ENCODE measurements around the gene DNPEP. TPM values are rescaled to one million over a fixed set of nuclear protein-coding genes. Genes with fewer than 3 reads are reported as not detected.

DNPEP gene
- total and polyA plus RNA-seq, 2 donors (not counting 3 experiments of a cell fraction or from before 2014, with no cell fraction given): 40.4 to 77.5 TPM

- no peak overlapping the region for H3K27ac ChIP-seq (ENCODE audit: insufficient read depth, low read depth, low read length)
- BruUV-seq (replicated peaks): no TSS peak
- intact Hi-C loops (cut with micrococcal nuclease): loop anchor here (1.0 to 10.0 kb wide), 6 partner anchors 92 to 824 kb away; partner anchors contain the start of genes CNOT9, DNAJB2, GMPPA and STK11IP
Observed at GRCh38 chr2:219388907-219389156, 1.1 kb upstream of the DNPEP start.

More at GRCh38 chr2:219388907-219389156, 1.1 kb upstream of the DNPEP start:
- Histone ChIP-seq H3K27me3 (ENCODE audit: control insufficient read depth in 2 of 2, insufficient read depth in 2 of 2, low read length in 2 of 2) (peaks cover 2% of the 10 kb centered on the region in 2 experiments), H3K9me3 (replicated peaks; ENCODE audit: control insufficient read depth, insufficient read depth, low read length) (no peaks in the 10 kb centered on the region), H3K4me2 (ENCODE audit: insufficient read depth, low read length) (peak overlapping the region; percentile 87), H3K4me3 (replicated peaks in 1 of 3; ENCODE audit: insufficient read depth in 1 of 3, low read depth in 1 of 3, low read length in 3 of 3) (peak overlapping the region in 1 of 3 experiments; percentile 46), H4K20me1 (replicated peaks; ENCODE audit: control insufficient read depth, extremely low read depth, insufficient read depth, low read length) (no peaks in the 10 kb centered on the region), H3K4me1 (ENCODE audit: control insufficient read depth, extremely low read depth, insufficient read depth, low read length) (peaks cover 9% of the 10 kb centered on the region), H3K9me1 (replicated peaks; ENCODE audit: control insufficient read depth, extremely low read depth, insufficient read depth, low read length) (no peaks in the 10 kb centered on the region), H2AFZ (ENCODE audit: low read depth, low read length) (peak overlapping the region; percentile 94), H3K36me3 (ENCODE audit: control insufficient read depth in 2 of 2, extremely low read depth in 1 of 2, insufficient read depth in 2 of 2, low read length in 2 of 2) (peaks cover 0 to 16% of the 10 kb centered on the region in 2 experiments), H3K79me2 (ENCODE audit: control insufficient read depth, insufficient read depth, low read length) (no peaks in the 10 kb centered on the region), H3K9ac (replicated peaks; ENCODE audit: extremely low read depth, insufficient read depth, low read length) (no peak overlapping the region)
- dilution Hi-C loops (cut with MboI; ENCODE audit: extremely low pct_ligation_motif_present, low sequenced_read_pairs): no loop called here
- no peak for FAIRE-seq
- no peak for DNase-seq (ENCODE audit: low read depth, low spot score)
- ChIA-PET CTCF (interaction anchor here (0.7 to 6.4 kb wide), 10 partner anchors 10 to 409 kb away, joined by 3 to 50 read pairs (median 7); partner anchors contain the start of genes GLB1L, GMPPA and STK16), POLR2A (interaction anchor here (0.7 kb wide), 1 partner anchor 42 kb away, joined by 3 read pairs; no protein-coding TSS in a partner anchor)
- no peak for TF ChIP-seq MAX (IDR thresholded peaks at IDR 0.05; ENCODE audit: insufficient read depth, insufficient read length)
- no peak for TF ChIP-seq MYC (IDR thresholded peaks at IDR 0.05; ENCODE audit: low read depth, low read length)
- no peak for TF ChIP-seq GATA2 (IDR thresholded peaks at IDR 0.05; ENCODE audit: insufficient read depth, insufficient read length, low read depth, low read length)
- no peak for TF ChIP-seq CTCF (IDR thresholded peaks at IDR 0.05; ENCODE audit: extremely low read depth in 1 of 2, insufficient read depth in 1 of 2, low read depth in 1 of 2, low read length in 2 of 2)
- no peak for TF ChIP-seq FOS (IDR thresholded peaks at IDR 0.05; ENCODE audit: borderline replicate concordance, insufficient read depth, low read length)
- no peak for TF ChIP-seq EZH2 (IDR thresholded peaks at IDR 0.05; ENCODE audit: borderline replicate concordance, low read depth, low read length, severe bottlenecking)
- no peak for TF ChIP-seq JUN (IDR thresholded peaks at IDR 0.05; ENCODE audit: borderline replicate concordance, insufficient read depth, insufficient read length, low read depth)
- TF ChIP-seq POLR2AphosphoS5 (IDR thresholded peaks at IDR 0.05; ENCODE audit: insufficient read depth, low read depth, low read length): no peak
- TF ChIP-seq POLR2A (IDR thresholded peaks at IDR 0.05; ENCODE audit: low read depth, low read length): no peak
